H9 (cell line): ENCODE results near the gene PDYN. TPM values are rescaled to one million over a fixed set of nuclear protein-coding genes. Genes with fewer than 3 reads are reported as not detected.

Source experiments
- DNase-seq: peaks from one replicate; pipeline ENCODE4 v3.0.0-alpha.2; 2017
- H2AFZ ChIP-seq: one replicate; pipeline ENCODE4 v1.6.1; 2013; ENCODE audit warnings: mild to moderate bottlenecking, low read length, control low read depth, moderate library complexity
- H2AK5ac ChIP-seq: 2 replicates; pipeline ENCODE4 v1.6.1; 2013; ENCODE audit warnings: low read length, control low read depth, mixed read lengths; ENCODE audit not compliant: insufficient read length
- H2BK120ac ChIP-seq: one replicate; pipeline ENCODE4 v1.6.1; 2013; ENCODE audit warnings: low read depth, mild to moderate bottlenecking, low read length, control low read depth, inconsistent platforms; ENCODE audit not compliant: poor library complexity, severe bottlenecking
- H2BK12ac ChIP-seq: 2 replicates; pipeline ENCODE4 v1.6.1; 2013; ENCODE audit warnings: low read length, control low read depth, mixed read lengths, low read depth; ENCODE audit not compliant: insufficient read length
- H2BK15ac ChIP-seq: 2 replicates; pipeline ENCODE4 v1.6.1; 2013; ENCODE audit warnings: low read depth, low read length, control low read depth
- H2BK20ac ChIP-seq: one replicate; pipeline ENCODE4 v1.6.1; 2013; ENCODE audit warnings: low read depth, mild to moderate bottlenecking, low read length, control low read depth, inconsistent platforms; ENCODE audit not compliant: poor library complexity, severe bottlenecking
- H2BK5ac ChIP-seq: 2 replicates; pipeline ENCODE4 v1.6.1; 2013; ENCODE audit warnings: low read length, control low read depth, mixed read lengths; ENCODE audit not compliant: insufficient read length
- H3K14ac ChIP-seq: 2 replicates; pipeline ENCODE4 v1.6.1; 2013; ENCODE audit warnings: low read length, control low read depth; ENCODE audit not compliant: insufficient read depth
- H3K18ac ChIP-seq: 2 replicates; pipeline ENCODE4 v1.6.1; 2013; ENCODE audit warnings: low read depth, mild to moderate bottlenecking, mixed read lengths, low read length, control low read depth; ENCODE audit not compliant: insufficient read length
- H3K23ac ChIP-seq: 2 replicates; pipeline ENCODE4 v1.6.1; 2013; ENCODE audit warnings: low read length, control low read depth, mixed read lengths, low read depth; ENCODE audit not compliant: insufficient read length
- H3K23me2 ChIP-seq: 2 replicates; pipeline ENCODE4 v1.6.1; 2013; ENCODE audit warnings: low read depth, mild to moderate bottlenecking, mixed read lengths, low read length, control low read depth; ENCODE audit not compliant: insufficient read length, poor library complexity, severe bottlenecking
- H3K27ac ChIP-seq: 2 replicates; pipeline ENCODE4 v1.5.1; 2013; ENCODE audit warnings: low read length, control low read depth, mixed read lengths, low read depth; ENCODE audit not compliant: insufficient read length
- H3K27me3 ChIP-seq: 2 replicates; pipeline ENCODE4 v1.6.1; 2013; ENCODE audit warnings: low read length, control low read depth, inconsistent platforms; ENCODE audit not compliant: insufficient read depth
- H3K4ac ChIP-seq: 2 replicates; pipeline ENCODE4 v1.6.1; 2013; ENCODE audit warnings: low read depth, mild to moderate bottlenecking, control low read depth, inconsistent platforms, low read length, moderate library complexity
- H3K4me1 ChIP-seq: 2 replicates; pipeline ENCODE4 v1.6.1; 2013; ENCODE audit warnings: low read length, control low read depth, inconsistent platforms; ENCODE audit not compliant: insufficient read depth
- H3K4me2 ChIP-seq: 2 replicates; pipeline ENCODE4 v1.6.1; 2013; ENCODE audit warnings: low read length, control low read depth, mixed read lengths; ENCODE audit not compliant: insufficient read length, insufficient read depth
- H3K56ac ChIP-seq: 2 replicates; pipeline ENCODE4 v1.6.1; 2013; ENCODE audit warnings: low read depth, mild to moderate bottlenecking, mixed read lengths, low read length, control low read depth; ENCODE audit not compliant: insufficient read length
- H3K79me1 ChIP-seq: 2 replicates; pipeline ENCODE4 v1.6.1; 2013; ENCODE audit warnings: low read depth, mild to moderate bottlenecking, moderate library complexity, low read length, control low read depth, inconsistent platforms; ENCODE audit not compliant: insufficient read depth, poor library complexity, severe bottlenecking
- H3K79me2 ChIP-seq: 2 replicates; pipeline ENCODE4 v1.6.1; 2013; ENCODE audit warnings: low read length, control low read depth, inconsistent platforms; ENCODE audit not compliant: insufficient read depth
- H3K9ac ChIP-seq: 2 replicates; pipeline ENCODE4 v1.6.1; 2013; ENCODE audit warnings: low read length, control low read depth, mixed read lengths; ENCODE audit not compliant: insufficient read length; ENCODE audit errors: extremely low read depth
- H3K9me3 ChIP-seq: one replicate; pipeline ENCODE4 v1.6.1; 2013; ENCODE audit warnings: low read depth, low read length, inconsistent platforms; ENCODE audit not compliant: control insufficient read depth
- H3T11ph ChIP-seq: one replicate; pipeline ENCODE4 v1.6.1; 2013; ENCODE audit warnings: mild to moderate bottlenecking, low read length, control low read depth, inconsistent platforms
- H4K20me1 ChIP-seq: one replicate; pipeline ENCODE4 v1.6.1; 2013; ENCODE audit not compliant: control insufficient read depth, insufficient read length, insufficient read depth
- H4K5ac ChIP-seq: 2 replicates; pipeline ENCODE4 v1.6.1; 2013; ENCODE audit warnings: low read depth, mild to moderate bottlenecking, mixed read lengths, low read length, control low read depth; ENCODE audit not compliant: insufficient read length
- H4K8ac ChIP-seq: replicated peaks from 2 replicates; pipeline ENCODE4 v1.6.1; 2013; ENCODE audit warnings: low read length, control low read depth, mixed read lengths, low read depth; ENCODE audit not compliant: insufficient read length
- H4K91ac ChIP-seq: 2 replicates; pipeline ENCODE4 v1.6.1; 2013; ENCODE audit warnings: low read depth, mild to moderate bottlenecking, moderate library complexity, mixed read lengths, low read length, control low read depth; ENCODE audit not compliant: insufficient read length
- H3K27ac Mint-ChIP-seq, 3 experiments: 2 replicates in 2 of 3; 3 replicates in 1 of 3; pipeline ENCODE4 v1.8.0; 2020 to 2021; ENCODE audit warnings: mixed read lengths in 3 of 3, mild to moderate bottlenecking in 1 of 3, moderate library complexity in 1 of 3
- H3K27me3 Mint-ChIP-seq: 2 replicates; pipeline ENCODE4 v1.8.0; 2021; ENCODE audit warnings: low read depth, mild to moderate bottlenecking, moderate library complexity, mixed read lengths
- H3K36me3 Mint-ChIP-seq, 3 experiments: 2 replicates in 2 of 3; 3 replicates in 1 of 3; pipeline ENCODE4 v1.8.0; 2020 to 2021; ENCODE audit warnings: low read depth in 3 of 3, mixed read lengths in 3 of 3; ENCODE audit not compliant: insufficient read depth in 1 of 3
- H3K4me1 Mint-ChIP-seq, 2 experiments: 2 replicates each; pipeline ENCODE4 v1.8.0; 2020; ENCODE audit warnings: mixed read lengths in 2 of 2
- H3K4me3 Mint-ChIP-seq, 2 experiments: 2 replicates in 1 of 2; 3 replicates in 1 of 2; pipeline ENCODE4 v1.8.0; 2020 to 2021; ENCODE audit warnings: mild to moderate bottlenecking in 2 of 2, mixed read lengths in 2 of 2, moderate library complexity in 1 of 2
- H3K9me3 Mint-ChIP-seq, 2 experiments: 2 replicates in 1 of 2; 3 replicates in 1 of 2; pipeline ENCODE4 v1.8.0; 2020; ENCODE audit warnings: mild to moderate bottlenecking in 2 of 2, mixed read lengths in 2 of 2, moderate library complexity in 1 of 2
- CTCF ChIP-seq: fragments of 200-600 bp; sonication (generic); conservative IDR thresholded peaks from 3 replicates; pipeline ENCODE4 v1.8.0; 2021; ENCODE audit warnings: antibody characterized with exemption, mild to moderate bottlenecking
- WGBS: extraction: QIAGEN DNeasy Blood & Tissue Kit; methylation state at CpG from one replicate; pipeline ENCODE4 v1.1.7; 2013; ENCODE audit warnings: missing lambda C conversion rate, low lambda C conversion rate, mixed read lengths; ENCODE audit not compliant: insufficient read length; ENCODE audit errors: extremely low coverage; 5-methylcytosine and 5-hydroxymethylcytosine counted together
- total RNA-seq: library from RNA; stranded (reverse); gene quantifications from 2 replicates; pipeline ENCODE4 v1.2.1, GENCODE V29; 2021

Gene PDYN
- total RNA-seq, 1 experiment from 2014 or later, result 0.63 TPM

GRCh38 chr20:1951436-1952115 lies 42.3 kb downstream of the PDYN start:
- Histone ChIP-seq H3K27me3 (no peaks in the 10 kb centered on the region; the same call in 1 of the 2 replicates), H2BK15ac (no peak overlapping the region), H3K4me1 (peaks cover 2% of the 10 kb centered on the region; the same call in 1 of the 2 replicates), H3K4ac (no peak overlapping the region), H3K56ac (no peak overlapping the region), H2BK20ac (no peak overlapping the region), H3K14ac (no peak overlapping the region), H4K5ac (no peak overlapping the region), H4K20me1 (no peaks in the 10 kb centered on the region), H4K91ac (no peak overlapping the region), H3K4me2 (no peak overlapping the region), H2BK120ac (no peak overlapping the region), H3K23ac (no peak overlapping the region), H3K23me2 (peaks cover 7% of the 10 kb centered on the region), H3K9me3 (no peaks in the 10 kb centered on the region), H2BK5ac (no peak overlapping the region), H3K79me2 (no peaks in the 10 kb centered on the region), H3K79me1 (no peaks in the 10 kb centered on the region), H3K9ac (no peak overlapping the region), H3K18ac (no peak overlapping the region), H2BK12ac (no peak overlapping the region), H3K27ac (no peak overlapping the region), H2AK5ac (no peak overlapping the region), H4K8ac (no peak overlapping the region), H3T11ph (no peak overlapping the region), H2AFZ (no peak overlapping the region)
- no peaks in the 10 kb centered on the region; a peak in 2 of 5 replicates for H3K9me3 Mint-ChIP-seq
- TF ChIP-seq CTCF, result no peak
- peaks cover 69 to 81% of the 10 kb centered on the region in 2 experiments for H3K4me1 Mint-ChIP-seq
- H3K36me3 Mint-ChIP-seq, result no peaks in the 10 kb centered on the region
- H3K27me3 Mint-ChIP-seq, result peaks cover 29% of the 10 kb centered on the region
- no peak overlapping the region for H3K27ac Mint-ChIP-seq
- WGBS, result no CpG with 5 or more reads among the region's 11 CpGs
- peak overlapping the region in 1 of 2 experiments; percentile 47; a peak in 2 of 5 replicates for H3K4me3 Mint-ChIP-seq
- no peak for DNase-seq
